Measurements from ENCODE around the gene DNPEP. TPM values are rescaled to one million over a fixed set of nuclear protein-coding genes. Genes with fewer than 3 reads are reported as not detected.

The DNPEP gene
- total and polyA plus RNA-seq, 2 of the 8 experiments (the other 6 are each of a cell fraction or from before 2014, with no cell fraction given) = 59.8 to 109 TPM

- no peak overlapping the region for H3K9ac ChIP-seq (replicated peaks in 1 of 4; ENCODE audit: extremely low read depth in 1 of 4, low read depth in 3 of 4, low read length in 3 of 4)
- H3K79me1 ChIP-seq (ENCODE audit: low read depth, low read length) = no peaks in the 10 kb centered on the region
- peaks cover 11 to 35% (median 29%) of the 10 kb centered on the region in 4 experiments for H3K27me3 ChIP-seq (replicated peaks in 1 of 4; ENCODE audit: control insufficient read depth in 3 of 4, extremely low read depth in 1 of 4, insufficient read depth in 3 of 4, low read length in 3 of 4)
- no peak overlapping the region for H3K14ac ChIP-seq (ENCODE audit: insufficient read length)
- no peak overlapping the region for H2BK20ac ChIP-seq (ENCODE audit: low read length)
- no peak overlapping the region for H2BK12ac ChIP-seq (ENCODE audit: low read depth, low read length)
- no peak for DNase-seq (ENCODE audit: low read depth in 1 of 2, low spot score in 2 of 2)
- H2BK120ac ChIP-seq (replicated peaks; ENCODE audit: low read depth, low read length) = no peak overlapping the region
- no peak overlapping the region for H4K91ac ChIP-seq (replicated peaks; ENCODE audit: insufficient read length, low read length)
- no peak overlapping the region for H4K8ac ChIP-seq (ENCODE audit: extremely low read depth, insufficient read depth, low read length)
- H2BK5ac ChIP-seq (ENCODE audit: low read depth, low read length) = no peak overlapping the region
- FAIRE-seq = no peak
- no peaks in the 10 kb centered on the region for H3K9me3 ChIP-seq (ENCODE audit: insufficient read depth in 2 of 2, low read depth in 1 of 2, low read length in 1 of 2)
- no peak overlapping the region for H3K4me3 ChIP-seq (ENCODE audit: extremely low read depth in 1 of 4, insufficient read depth in 2 of 4, low read depth in 3 of 4, low read length in 4 of 4)
- no peak overlapping the region for H3K56ac ChIP-seq (replicated peaks; ENCODE audit: insufficient read length, low read depth, low read length)
- H3K23me2 ChIP-seq (ENCODE audit: low read depth, low read length) = peaks cover 11% of the 10 kb centered on the region; the same call in 1 of the 2 replicates
- H3K79me2 ChIP-seq (ENCODE audit: control insufficient read depth in 1 of 2, insufficient read depth in 2 of 2, low read length in 2 of 2) = no peaks in the 10 kb centered on the region
- H4K5ac ChIP-seq (ENCODE audit: insufficient read length, low read depth, low read length) = no peak overlapping the region
- H4K20me1 ChIP-seq (replicated peaks in 1 of 2; ENCODE audit: control insufficient read depth in 1 of 2, insufficient read depth in 2 of 2, low read length in 2 of 2) = peaks cover 0 to 4% of the 10 kb centered on the region in 2 experiments
- no peak overlapping the region for H3K27ac ChIP-seq (ENCODE audit: low read depth, low read length)
- no peak overlapping the region for H2BK15ac ChIP-seq (ENCODE audit: low read length)
- ChIA-PET POLR2A (ENCODE audit: partially characterized antibody) (no interaction called here), CTCF (ENCODE audit: partially characterized antibody) (interaction anchor here (0.7 to 3.0 kb wide), 5 partner anchors 9 to 324 kb away, joined by 3 to 17 read pairs (median 4); no protein-coding TSS in a partner anchor)
- 82 to 100% methylated on average over 1 to 5 of the region's 5 CpGs for WGBS, 2 experiments (ENCODE audit: extremely low coverage in 1 of 2, insufficient coverage in 1 of 2, insufficient read length in 1 of 2, insufficient replicate concordance in 2 of 2, low coverage in 1 of 2, low lambda C conversion rate in 2 of 2, missing lambda C conversion rate in 1 of 2)
- peaks cover 0 to 9% (median 3%) of the 10 kb centered on the region in 4 experiments; a peak in 3 of 7 replicates for H3K4me1 ChIP-seq (replicated peaks in 1 of 4; ENCODE audit: control insufficient read depth in 3 of 4, insufficient read depth in 4 of 4, low read length in 3 of 4)
- H3K23ac ChIP-seq (ENCODE audit: insufficient read length) = no peak overlapping the region
- H2AK5ac ChIP-seq (ENCODE audit: low read depth, low read length) = no peak overlapping the region
- no peaks in the 10 kb centered on the region for H3K36me3 ChIP-seq (ENCODE audit: control insufficient read depth in 2 of 4, insufficient read depth in 4 of 4, low read length in 3 of 4)
- no peak overlapping the region for H3K4me2 ChIP-seq (ENCODE audit: insufficient read depth in 1 of 2, low read depth in 2 of 2, low read length in 2 of 2)
- H3K18ac ChIP-seq (ENCODE audit: extremely low read depth, low read length) = no peak overlapping the region
- no peak overlapping the region for H2AFZ ChIP-seq (ENCODE audit: low read length)
- H3K4ac ChIP-seq (replicated peaks; ENCODE audit: insufficient read length, low read depth, low read length) = no peak overlapping the region
- TF ChIP-seq CHD2 (IDR thresholded peaks at IDR 0.05; ENCODE audit: low read length) = no peak
- TF ChIP-seq RNF2 (IDR thresholded peaks at IDR 0.05; ENCODE audit: borderline replicate concordance, low read depth, low read length, missing control alignments, poor library complexity, severe bottlenecking) = no peak
- no peak for TF ChIP-seq EP300 (IDR thresholded peaks at IDR 0.05; ENCODE audit: borderline replicate concordance in 1 of 2, low read depth in 2 of 2, low read length in 2 of 2)
- TF ChIP-seq TCF12 (IDR thresholded peaks at IDR 0.05; ENCODE audit: low read depth, low read length) = no peak
- no peak for TF ChIP-seq CBX8 (IDR thresholded peaks at IDR 0.05; ENCODE audit: borderline replicate concordance, low read depth, low read length)
- TF ChIP-seq SIN3A (conservative IDR thresholded peaks at IDR 0.05 in 1 of 2, IDR thresholded peaks at IDR 0.05 in 1 of 2; ENCODE audit: low read depth in 1 of 2, low read length in 2 of 2) = no peak
- TF ChIP-seq SP4 (IDR thresholded peaks at IDR 0.05; ENCODE audit: low read length) = no peak
- TF ChIP-seq TAF1 (IDR thresholded peaks at IDR 0.05; ENCODE audit: low read depth, low read length) = no peak
- no peak for TF ChIP-seq TAF7 (optimal IDR thresholded peaks at IDR 0.05; ENCODE audit: borderline replicate concordance, low read depth, low read length)
- TF ChIP-seq TBP (IDR thresholded peaks at IDR 0.05; ENCODE audit: low read depth, low read length) = no peak
- no peak for TF ChIP-seq HDAC6 (IDR thresholded peaks at IDR 0.05; ENCODE audit: low read depth, low read length)
- TF ChIP-seq GTF2F1 (IDR thresholded peaks at IDR 0.05; ENCODE audit: borderline replicate concordance, low read depth, low read length) = no peak
- no peak for TF ChIP-seq PHF8 (conservative IDR thresholded peaks at IDR 0.05; ENCODE audit: low read depth, low read length)
- no peak for TF ChIP-seq GABPA (IDR thresholded peaks at IDR 0.05; ENCODE audit: borderline replicate concordance, insufficient read depth, low read length)
These were observed 25.6 kb downstream of the DNPEP start for GRCh38 chr2:219362072-219362471.

All from H1 (cell line).